GM18861 (cell line): Measurements from ENCODE around the gene SH3YL1.

ENCODE experiments used
- ATAC-seq: cut with Tn5 transposase; IDR thresholded peaks from one replicate; pipeline ENCODE4 v1.9.1; 2021; ENCODE audit not compliant: unreplicated experiment

SH3YL1 gene

DNA sequence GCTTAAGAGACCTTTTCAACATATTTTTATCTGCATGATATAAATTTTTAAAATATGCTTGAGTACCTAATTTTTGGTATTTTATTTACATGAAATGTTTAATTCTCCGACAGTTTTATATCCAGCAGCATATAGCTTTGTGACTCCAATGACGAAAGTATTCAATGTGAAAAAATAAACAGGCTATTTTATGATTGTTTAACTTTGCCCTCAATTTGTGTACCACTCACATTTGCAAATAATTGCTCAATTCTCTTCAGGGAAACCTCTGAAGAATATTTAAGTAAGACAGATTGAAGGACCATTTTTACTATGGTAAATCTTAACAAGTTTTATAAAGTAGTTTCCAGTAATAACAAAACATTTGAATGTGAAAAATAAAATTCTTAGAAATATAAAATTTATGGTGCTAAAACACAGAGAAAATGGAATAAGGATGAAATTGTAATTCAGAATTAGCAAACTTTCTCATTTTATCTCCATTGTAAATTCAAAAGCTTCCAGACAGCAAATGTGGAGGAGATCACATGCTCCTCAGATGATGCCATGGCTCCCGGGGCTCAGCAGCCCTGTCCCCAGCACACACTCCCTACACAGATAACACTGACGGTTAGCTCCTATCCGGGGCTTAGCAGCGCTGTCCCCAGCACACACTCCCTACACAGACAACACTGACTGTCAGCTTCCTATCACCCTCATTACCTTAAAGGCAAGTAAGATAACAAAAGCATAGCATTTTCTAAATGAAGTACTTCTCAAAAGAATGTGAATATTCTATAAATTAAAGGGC, 39.7 kb downstream of the SH3YL1 start:
- no peak for ATAC-seq

DNA sequence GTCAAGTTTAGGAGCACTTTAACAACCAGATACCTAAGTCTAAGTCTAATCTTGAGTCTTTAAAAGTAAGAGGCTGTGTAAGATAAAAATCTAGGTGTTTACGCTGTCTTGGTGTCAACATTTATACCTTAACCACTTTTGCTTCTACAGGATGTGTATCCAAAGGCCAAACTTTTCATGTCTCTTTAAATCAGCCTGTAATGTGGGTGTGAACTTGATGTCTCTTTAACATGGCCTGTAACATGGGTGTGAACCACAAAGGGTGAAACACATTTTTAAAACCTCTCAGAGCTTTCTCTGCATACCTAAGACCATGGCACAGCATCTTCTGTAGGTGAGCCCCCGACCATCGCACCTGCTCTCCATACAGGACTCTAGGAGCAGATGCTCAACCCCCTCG, 40.4 kb downstream of the SH3YL1 start:
- ATAC-seq, result no peak

DNA sequence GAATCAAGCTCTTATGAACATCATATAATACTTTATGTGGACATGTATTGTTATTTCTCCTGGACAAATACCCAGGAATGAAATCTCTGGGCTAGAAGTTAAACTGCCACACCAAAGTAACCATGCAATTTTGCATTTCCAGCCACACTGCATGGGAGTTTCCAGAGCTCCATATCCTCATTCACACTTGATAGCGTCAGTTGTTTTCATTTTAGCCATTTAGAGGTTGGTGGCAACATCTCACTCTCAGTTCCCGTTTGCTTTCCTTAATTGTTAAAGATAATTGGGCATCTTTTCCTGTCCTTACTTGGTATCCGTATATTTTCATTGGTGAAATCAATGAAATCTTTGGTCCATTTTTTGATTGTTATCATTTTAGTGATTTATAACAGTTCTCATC, 47.8 kb downstream of the SH3YL1 start:
- ATAC-seq, result no peak

DNA sequence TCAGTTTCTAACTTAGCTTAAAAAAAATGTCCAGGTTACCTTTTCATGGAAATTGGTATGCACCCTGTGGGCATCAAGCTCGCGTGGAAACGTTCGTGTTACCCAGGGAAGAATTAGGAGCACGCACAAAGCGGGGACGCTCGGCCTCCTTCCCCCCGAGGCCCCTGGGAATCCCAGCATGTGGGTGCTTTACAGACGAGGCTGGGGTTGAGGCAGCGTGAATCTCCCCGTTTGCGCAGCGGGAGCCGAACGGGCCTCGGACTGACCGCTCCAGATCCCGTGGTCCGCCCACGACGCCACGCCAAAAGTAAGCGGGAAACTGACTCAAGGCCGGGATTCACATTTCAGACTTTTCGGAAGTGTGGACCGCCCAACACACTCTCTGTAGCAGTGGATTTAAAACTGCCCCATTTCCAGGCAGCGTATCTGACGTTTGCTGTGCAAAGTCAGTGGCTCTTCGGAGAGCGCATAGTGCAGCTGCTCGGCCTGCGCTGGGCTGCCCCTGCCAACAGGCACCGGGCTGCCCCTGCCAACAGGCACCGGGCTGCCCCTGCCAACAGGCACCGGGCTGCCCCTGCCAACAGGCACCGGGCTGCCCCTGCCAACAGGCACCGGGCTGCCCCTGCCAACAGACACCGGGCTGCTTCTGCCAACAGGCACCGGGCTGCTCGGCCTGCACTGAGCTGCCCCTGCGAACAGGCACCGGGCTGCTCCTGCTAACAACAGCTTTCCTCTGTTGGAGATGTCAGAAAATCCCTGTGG, 49.7 kb downstream of the SH3YL1 start:
- no peak for ATAC-seq

DNA sequence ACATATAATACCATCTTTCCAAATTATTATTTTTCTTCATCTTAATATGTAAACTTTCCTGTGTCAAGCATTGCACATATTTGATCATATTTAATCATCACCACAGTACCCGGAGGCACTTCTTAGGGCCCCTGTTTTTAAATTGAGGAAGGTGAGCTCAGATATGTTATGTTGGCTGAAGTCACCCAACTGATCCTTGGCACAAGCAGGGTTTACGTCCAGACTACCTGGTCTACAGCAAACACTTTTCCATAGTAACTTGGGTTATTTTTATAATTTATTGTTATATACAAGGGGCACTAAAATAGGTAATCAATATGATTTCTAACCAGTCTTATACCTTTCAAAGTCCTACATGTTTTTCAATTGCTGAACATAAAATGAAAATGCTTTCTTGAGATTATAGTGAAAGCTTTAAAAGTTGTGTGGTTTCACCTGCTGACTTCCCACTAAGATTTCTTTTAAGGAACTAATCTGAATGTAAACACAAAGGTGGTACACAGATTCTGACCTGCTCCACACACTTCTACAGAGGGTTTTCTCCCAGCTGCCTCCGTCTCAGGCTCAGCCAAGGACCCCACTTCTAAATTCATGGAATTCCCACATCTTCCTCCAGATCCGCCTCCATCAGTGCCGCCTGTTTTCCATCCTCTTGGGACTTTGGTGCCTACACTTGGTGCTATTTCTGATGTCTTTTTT, 52.2 kb downstream of the SH3YL1 start:
- ATAC-seq, result no peak

DNA sequence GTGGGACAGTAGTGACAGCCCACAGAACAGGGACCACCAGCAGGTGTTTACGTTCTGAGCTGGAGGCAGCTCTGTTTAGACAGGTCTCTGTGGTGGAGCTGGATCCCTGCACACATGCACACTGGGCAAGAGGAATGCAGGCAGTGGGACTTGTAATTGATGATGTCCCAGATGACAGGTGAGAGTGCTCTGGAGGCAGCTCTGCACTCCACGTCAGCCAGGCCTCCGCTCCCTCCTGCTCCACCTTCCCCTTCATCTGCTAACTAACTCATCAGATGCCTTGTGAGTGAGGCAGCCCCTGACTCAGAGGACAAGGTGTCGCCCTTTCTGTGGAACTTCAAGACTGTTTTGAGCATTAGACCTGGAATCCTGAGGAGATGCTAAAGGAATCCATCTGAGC, 53.2 kb downstream of the SH3YL1 start:
- no peak for ATAC-seq

DNA sequence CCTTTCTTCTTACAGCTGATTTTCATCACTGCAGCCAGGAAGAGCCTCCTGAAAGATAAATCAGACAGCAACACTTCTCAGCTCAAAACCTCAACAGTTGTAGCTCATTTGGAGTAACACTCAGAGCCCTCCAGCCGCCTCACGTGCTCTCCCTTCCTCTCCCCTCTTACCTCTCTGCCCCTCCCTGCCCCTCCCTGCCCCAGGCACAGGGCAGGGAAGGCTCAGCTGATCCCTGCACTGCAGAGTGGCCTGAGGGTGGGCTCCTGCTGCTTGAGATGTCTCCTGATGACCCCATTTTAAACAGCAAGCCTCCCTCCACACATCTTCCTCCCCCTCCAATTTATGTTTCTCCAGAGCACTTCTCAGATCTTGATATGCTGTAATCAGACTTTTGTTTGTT, 54.4 kb downstream of the SH3YL1 start:
- ATAC-seq, result no peak

DNA sequence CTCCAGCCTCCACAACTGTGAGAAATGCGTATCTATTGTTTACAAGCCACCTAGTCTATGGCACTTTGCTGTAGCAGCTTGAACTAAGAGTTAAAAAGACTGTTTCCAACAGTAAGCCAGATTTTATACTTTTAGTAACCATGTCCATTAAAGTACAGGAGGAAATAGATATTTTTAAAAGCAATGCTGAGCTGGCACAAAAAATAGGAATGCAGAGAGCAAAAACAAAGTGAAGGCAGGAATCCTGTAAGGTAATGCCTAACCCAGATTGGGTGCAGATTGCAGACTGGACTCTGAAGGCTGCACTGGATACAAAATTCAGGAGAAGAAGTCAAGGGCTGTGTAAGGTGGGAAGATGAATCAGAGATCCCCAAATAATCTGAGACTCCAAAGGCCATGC, 55.5 kb downstream of the SH3YL1 start:
- ATAC-seq, result no peak

DNA sequence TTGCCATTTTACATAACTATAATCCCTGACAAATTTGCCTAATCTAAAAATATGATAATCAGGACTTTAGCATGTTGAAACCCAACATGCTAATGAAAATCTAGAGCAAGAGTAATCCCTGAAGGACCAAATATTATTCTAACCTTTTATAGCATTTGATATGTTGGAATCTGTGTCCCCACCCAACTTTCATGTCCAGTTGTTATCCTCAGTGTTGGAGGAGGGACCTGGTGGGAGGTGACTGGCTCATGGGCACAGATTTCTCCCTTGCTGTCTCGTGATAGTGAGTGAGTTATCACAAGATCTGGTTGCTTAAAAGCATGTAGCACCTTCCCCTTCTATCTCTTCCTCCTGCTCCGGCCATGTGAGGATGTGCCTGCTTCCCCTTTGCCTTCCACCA, 59.8 kb downstream of the SH3YL1 start:
- no peak for ATAC-seq

DNA sequence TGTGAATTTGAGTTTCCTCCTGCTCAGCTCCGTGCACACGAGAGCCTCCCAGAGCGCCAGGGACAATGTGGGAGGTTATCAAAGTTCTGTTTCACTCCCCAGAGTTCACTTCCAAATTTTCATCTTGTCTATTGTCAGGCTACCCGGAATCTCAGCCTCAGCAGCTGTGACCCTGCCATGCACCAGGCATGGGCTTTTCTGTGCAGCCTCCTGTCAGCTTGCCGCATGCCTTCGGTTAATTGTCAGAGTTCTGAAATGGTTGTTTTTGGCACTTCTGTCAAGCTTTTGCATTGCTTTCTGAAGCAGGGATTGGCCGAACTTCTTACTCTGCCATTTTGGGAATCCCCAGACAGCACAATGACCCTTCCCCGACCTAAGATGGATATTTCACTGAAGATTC, 60.4 kb downstream of the SH3YL1 start:
- no peak for ATAC-seq

DNA sequence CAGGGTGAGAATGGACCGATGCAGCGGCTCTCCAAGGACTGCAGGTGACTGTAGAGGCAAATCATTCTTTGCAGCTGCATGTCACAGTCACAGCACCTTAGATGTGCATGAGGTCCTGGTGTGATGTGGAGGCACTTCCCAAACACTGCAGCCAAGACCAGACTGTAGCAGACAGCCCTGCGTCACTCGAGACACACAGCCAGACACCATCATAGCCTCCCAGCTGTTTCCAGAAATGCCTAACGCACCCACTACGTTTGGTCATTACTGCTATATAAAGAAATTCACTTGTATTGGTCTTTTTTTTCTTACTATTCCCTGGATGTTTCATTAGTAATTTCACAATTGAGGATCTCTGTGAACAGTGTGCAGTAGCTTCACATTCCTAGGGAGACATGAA, 60.9 kb downstream of the SH3YL1 start:
- no peak for ATAC-seq

DNA sequence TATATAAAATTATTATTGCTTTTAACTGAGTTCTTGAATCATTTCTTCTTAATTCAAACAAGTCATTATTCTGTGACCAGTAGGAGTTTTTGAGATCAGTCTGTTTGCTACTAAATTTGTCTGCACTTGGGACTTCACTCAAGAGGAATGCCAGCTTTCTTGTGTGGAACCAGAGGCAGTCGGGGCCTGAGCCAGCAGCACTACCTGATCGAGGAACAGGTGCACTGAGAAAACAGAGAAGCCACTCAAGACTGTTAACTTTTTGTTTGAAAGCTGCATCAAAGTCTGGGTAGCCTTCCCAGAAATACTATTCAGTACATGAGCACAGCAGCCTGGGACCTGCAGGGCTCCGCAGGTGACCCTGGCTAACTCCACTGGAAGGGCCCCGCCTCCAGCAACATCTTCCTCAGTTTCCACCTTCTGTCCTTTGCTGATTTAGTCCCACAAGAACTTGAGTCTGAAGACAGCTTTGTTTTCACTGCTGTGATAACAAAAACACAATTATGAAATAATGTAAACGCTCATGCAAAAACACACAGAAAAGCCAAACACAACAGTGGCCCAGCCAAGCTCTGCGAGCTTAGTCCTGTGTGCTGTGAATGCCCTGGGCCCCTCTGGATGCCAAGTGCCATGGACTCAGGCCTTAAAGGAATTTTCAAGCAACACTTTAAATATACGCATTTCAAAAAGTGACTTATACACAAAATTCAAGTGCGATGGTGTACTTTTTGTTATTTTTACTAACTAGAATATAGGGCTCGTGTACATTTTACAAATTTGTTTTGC, 62.0 kb downstream of the SH3YL1 start:
- no peak for ATAC-seq

DNA sequence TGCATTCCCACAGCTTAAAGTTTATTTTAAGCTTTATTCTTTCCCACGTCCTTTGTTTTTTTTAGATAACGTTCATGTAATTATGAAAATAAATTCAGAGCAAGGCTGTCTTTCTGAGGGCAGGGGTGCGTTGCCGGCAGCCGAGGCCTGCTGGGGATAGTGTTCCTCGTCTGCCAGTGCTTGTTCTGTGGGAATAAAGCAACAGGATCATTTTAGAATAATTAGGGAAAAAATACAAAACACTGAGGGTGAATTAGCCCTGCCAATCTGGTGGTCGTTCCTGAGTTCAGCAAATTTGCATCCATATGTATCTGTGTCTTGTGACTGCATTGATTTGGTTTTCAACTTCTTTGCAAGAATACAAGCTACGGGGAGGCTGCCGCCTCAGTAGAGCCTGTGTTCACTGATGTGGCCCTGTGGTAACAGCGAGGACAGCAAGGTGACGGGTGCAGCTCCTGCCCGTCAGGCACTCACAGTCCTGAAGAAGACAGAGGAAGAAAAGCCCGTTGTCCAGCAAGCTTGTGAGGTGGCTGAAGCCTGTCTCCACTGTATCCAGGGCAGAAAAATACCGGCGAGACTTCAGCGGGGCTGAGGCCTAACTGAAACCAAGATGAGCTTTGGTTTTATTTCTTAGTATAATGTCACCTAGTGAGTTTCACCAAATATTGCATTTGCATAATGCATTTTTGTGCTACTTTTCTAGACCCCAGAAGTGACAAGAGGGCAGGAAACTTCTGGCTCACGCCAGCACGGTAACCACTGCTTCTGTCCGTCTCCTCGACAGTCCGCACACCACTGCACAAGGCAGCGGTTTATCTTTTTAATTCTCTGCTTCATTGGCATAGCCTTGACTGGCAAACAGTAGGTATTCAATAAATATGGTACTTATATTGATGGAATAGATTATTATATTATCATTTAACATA, 64.5 kb downstream of the SH3YL1 start:
- no peak for ATAC-seq

DNA sequence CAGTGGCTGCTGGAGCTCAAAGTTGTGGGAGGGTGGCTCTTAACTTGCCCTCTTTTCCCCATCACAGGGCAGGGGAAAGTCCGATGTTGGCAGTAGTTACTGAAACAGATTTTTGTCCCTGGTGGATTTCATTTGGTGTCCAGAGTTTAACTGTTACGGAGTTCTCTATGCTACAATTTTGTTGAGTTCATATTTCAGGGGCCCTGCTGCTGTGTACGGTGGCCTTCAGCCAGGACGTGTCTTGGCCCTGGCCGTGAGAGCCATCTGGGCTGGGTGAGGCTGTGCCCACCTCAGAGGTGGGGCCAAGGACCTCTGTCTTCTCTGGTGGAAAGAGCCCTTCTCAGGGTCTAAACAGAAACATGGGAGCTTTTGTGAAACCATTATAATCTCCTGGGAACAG, 67.4 kb downstream of the SH3YL1 start:
- no peak for ATAC-seq

DNA sequence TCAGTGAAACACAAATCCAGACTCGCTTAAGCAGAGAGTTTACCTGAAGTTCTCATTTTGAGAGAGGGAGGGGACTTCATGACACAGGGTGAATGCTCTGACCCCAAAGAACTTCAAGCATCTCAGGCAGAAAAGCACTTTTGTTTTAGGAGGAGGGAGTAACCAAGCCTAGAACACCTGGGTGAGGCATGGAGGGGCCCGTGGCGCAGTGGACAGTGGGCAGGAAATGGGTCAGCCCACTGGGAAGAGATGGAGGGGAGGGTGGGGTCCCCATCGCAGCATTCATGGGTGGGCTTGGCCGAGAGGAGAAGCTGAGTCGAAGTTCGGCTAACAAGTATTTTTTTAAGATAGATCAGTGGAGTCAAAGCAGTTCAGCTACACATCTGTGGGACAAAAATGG, 67.9 kb downstream of the SH3YL1 start:
- ATAC-seq, result no peak

DNA sequence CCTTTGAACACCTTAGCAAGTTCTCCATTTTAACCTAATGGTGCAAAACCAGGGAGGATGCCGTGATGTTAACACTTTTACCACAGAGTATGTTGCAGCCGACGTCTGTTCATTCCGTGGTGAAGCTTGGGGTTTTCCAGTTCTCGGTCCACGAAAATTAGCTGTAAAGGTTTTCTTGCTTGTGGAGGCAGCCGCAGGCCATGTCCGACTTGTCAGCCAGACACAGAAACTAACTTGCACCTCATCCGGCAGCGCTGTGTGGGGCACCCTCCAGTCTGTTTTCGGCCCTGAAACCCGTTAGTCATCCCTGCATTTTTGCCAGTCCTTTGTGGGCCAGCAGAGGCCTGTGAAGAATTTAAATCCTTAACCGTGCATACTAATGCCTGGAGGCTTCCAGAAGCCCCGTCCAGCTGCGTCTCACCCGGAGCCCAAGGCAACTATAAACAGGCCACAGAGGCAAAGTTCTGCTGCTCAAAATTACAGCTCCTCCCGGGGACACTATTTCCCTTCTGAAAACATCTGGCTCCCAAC, 70.6 kb downstream of the SH3YL1 start:
- no peak for ATAC-seq

DNA sequence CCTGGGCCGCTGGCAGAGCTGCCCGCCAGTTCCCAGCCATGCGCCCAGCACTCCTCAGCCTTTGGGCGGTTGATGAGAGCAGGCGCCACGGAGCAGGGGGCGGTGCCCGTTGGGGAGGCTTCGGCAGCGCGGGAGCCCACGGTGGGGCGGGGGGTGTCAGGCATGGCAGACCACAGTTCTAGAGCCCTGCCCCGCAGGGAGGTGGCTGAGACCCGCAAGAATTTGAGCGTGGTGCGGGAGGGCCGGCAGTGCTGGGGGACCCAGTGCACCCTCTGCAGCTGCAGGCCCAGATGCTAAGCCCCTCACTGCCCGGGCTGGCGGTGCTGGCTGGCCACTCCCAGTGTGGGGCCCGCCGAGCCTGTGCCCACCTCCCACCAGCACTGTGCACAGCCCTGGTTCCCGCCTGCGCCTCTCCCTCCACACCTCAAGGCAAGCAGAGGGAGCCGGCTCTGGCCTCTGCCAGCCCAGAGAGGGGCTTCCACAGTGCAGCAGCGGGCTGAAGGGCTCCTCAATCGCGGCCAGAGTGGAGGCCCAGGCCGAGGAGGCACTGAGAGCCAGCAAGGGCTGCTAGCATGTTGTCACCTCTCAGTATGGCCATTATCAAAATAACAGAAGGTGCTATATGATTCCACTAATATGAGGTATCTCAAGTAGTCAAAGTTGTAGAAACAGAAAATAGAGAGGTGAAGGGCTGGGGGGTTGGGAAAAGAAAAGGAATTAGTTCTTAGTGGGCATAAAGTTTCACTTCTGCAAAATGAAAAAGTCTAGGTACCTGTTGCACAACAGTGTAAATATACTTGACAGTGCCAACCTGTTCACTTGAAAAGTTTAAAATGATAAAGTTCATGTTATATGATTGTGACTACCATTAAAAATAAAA, 72.3 kb downstream of the SH3YL1 start:
- ATAC-seq, result no peak

DNA sequence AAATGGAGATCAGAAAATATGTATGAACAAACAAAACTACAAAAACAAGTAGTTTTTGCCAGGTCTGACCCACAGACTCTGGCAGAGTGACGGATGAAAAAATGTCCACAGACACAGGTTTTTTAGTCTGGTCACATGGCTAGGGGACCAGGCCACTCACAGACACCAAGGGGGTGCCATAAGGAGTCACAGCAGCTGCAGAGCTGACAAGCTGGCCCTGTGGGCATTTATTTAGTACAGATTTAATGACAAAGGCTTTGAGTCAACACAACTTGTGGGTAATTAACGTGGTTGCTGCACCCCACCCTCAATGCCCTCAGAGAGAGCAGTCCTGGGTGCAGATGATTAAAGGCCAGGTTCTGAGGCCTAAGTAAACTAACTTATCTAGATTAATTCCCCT, 76.0 kb downstream of the SH3YL1 start:
- ATAC-seq, result no peak

DNA sequence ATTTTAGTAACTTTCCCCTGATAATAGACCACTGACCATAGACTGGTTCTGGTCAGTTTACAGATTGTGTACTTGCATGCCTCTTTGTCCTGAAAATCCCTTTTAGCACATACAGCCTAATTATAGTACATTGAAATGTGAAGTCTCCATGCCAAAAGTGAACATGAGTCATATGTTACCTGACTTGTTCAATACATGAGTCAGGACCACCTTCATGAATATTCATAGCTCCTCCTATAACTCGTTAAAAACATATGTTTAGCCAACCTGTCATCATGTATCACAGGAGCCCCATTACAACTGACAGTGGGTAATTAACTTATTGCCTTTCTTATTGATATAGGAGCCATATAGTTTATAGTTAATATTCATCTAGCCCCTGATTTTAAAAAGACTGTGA, 78.6 kb downstream of the SH3YL1 start:
- ATAC-seq, result no peak
